H9 (cell line): ENCODE measurements around the gene C20orf96. TPM values are rescaled to one million over a fixed set of nuclear protein-coding genes. Genes with fewer than 3 reads are reported as not detected.

ENCODE experiments used
- DNase-seq: peaks from one replicate; pipeline ENCODE4 v3.0.0-alpha.2; 2017
- H2AFZ ChIP-seq: one replicate; pipeline ENCODE4 v1.6.1; 2013; ENCODE audit warnings: mild to moderate bottlenecking, low read length, control low read depth, moderate library complexity
- H2AK5ac ChIP-seq: 2 replicates; pipeline ENCODE4 v1.6.1; 2013; ENCODE audit warnings: low read length, control low read depth, mixed read lengths; ENCODE audit not compliant: insufficient read length
- H2BK120ac ChIP-seq: one replicate; pipeline ENCODE4 v1.6.1; 2013; ENCODE audit warnings: low read depth, mild to moderate bottlenecking, low read length, control low read depth, inconsistent platforms; ENCODE audit not compliant: poor library complexity, severe bottlenecking
- H2BK12ac ChIP-seq: 2 replicates; pipeline ENCODE4 v1.6.1; 2013; ENCODE audit warnings: low read length, control low read depth, mixed read lengths, low read depth; ENCODE audit not compliant: insufficient read length
- H2BK15ac ChIP-seq: 2 replicates; pipeline ENCODE4 v1.6.1; 2013; ENCODE audit warnings: low read depth, low read length, control low read depth
- H2BK20ac ChIP-seq: one replicate; pipeline ENCODE4 v1.6.1; 2013; ENCODE audit warnings: low read depth, mild to moderate bottlenecking, low read length, control low read depth, inconsistent platforms; ENCODE audit not compliant: poor library complexity, severe bottlenecking
- H2BK5ac ChIP-seq: 2 replicates; pipeline ENCODE4 v1.6.1; 2013; ENCODE audit warnings: low read length, control low read depth, mixed read lengths; ENCODE audit not compliant: insufficient read length
- H3K14ac ChIP-seq: 2 replicates; pipeline ENCODE4 v1.6.1; 2013; ENCODE audit warnings: low read length, control low read depth; ENCODE audit not compliant: insufficient read depth
- H3K18ac ChIP-seq: 2 replicates; pipeline ENCODE4 v1.6.1; 2013; ENCODE audit warnings: low read depth, mild to moderate bottlenecking, mixed read lengths, low read length, control low read depth; ENCODE audit not compliant: insufficient read length
- H3K23ac ChIP-seq: 2 replicates; pipeline ENCODE4 v1.6.1; 2013; ENCODE audit warnings: low read length, control low read depth, mixed read lengths, low read depth; ENCODE audit not compliant: insufficient read length
- H3K23me2 ChIP-seq: 2 replicates; pipeline ENCODE4 v1.6.1; 2013; ENCODE audit warnings: low read depth, mild to moderate bottlenecking, mixed read lengths, low read length, control low read depth; ENCODE audit not compliant: insufficient read length, poor library complexity, severe bottlenecking
- H3K27ac ChIP-seq: 2 replicates; pipeline ENCODE4 v1.5.1; 2013; ENCODE audit warnings: low read length, control low read depth, mixed read lengths, low read depth; ENCODE audit not compliant: insufficient read length
- H3K27me3 ChIP-seq: 2 replicates; pipeline ENCODE4 v1.6.1; 2013; ENCODE audit warnings: low read length, control low read depth, inconsistent platforms; ENCODE audit not compliant: insufficient read depth
- H3K4ac ChIP-seq: 2 replicates; pipeline ENCODE4 v1.6.1; 2013; ENCODE audit warnings: low read depth, mild to moderate bottlenecking, control low read depth, inconsistent platforms, low read length, moderate library complexity
- H3K4me1 ChIP-seq: 2 replicates; pipeline ENCODE4 v1.6.1; 2013; ENCODE audit warnings: low read length, control low read depth, inconsistent platforms; ENCODE audit not compliant: insufficient read depth
- H3K4me2 ChIP-seq: 2 replicates; pipeline ENCODE4 v1.6.1; 2013; ENCODE audit warnings: low read length, control low read depth, mixed read lengths; ENCODE audit not compliant: insufficient read length, insufficient read depth
- H3K56ac ChIP-seq: 2 replicates; pipeline ENCODE4 v1.6.1; 2013; ENCODE audit warnings: low read depth, mild to moderate bottlenecking, mixed read lengths, low read length, control low read depth; ENCODE audit not compliant: insufficient read length
- H3K79me1 ChIP-seq: 2 replicates; pipeline ENCODE4 v1.6.1; 2013; ENCODE audit warnings: low read depth, mild to moderate bottlenecking, moderate library complexity, low read length, control low read depth, inconsistent platforms; ENCODE audit not compliant: insufficient read depth, poor library complexity, severe bottlenecking
- H3K79me2 ChIP-seq: 2 replicates; pipeline ENCODE4 v1.6.1; 2013; ENCODE audit warnings: low read length, control low read depth, inconsistent platforms; ENCODE audit not compliant: insufficient read depth
- H3K9ac ChIP-seq: 2 replicates; pipeline ENCODE4 v1.6.1; 2013; ENCODE audit warnings: low read length, control low read depth, mixed read lengths; ENCODE audit not compliant: insufficient read length; ENCODE audit errors: extremely low read depth
- H3K9me3 ChIP-seq: one replicate; pipeline ENCODE4 v1.6.1; 2013; ENCODE audit warnings: low read depth, low read length, inconsistent platforms; ENCODE audit not compliant: control insufficient read depth
- H3T11ph ChIP-seq: one replicate; pipeline ENCODE4 v1.6.1; 2013; ENCODE audit warnings: mild to moderate bottlenecking, low read length, control low read depth, inconsistent platforms
- H4K20me1 ChIP-seq: one replicate; pipeline ENCODE4 v1.6.1; 2013; ENCODE audit not compliant: control insufficient read depth, insufficient read length, insufficient read depth
- H4K5ac ChIP-seq: 2 replicates; pipeline ENCODE4 v1.6.1; 2013; ENCODE audit warnings: low read depth, mild to moderate bottlenecking, mixed read lengths, low read length, control low read depth; ENCODE audit not compliant: insufficient read length
- H4K8ac ChIP-seq: replicated peaks from 2 replicates; pipeline ENCODE4 v1.6.1; 2013; ENCODE audit warnings: low read length, control low read depth, mixed read lengths, low read depth; ENCODE audit not compliant: insufficient read length
- H4K91ac ChIP-seq: 2 replicates; pipeline ENCODE4 v1.6.1; 2013; ENCODE audit warnings: low read depth, mild to moderate bottlenecking, moderate library complexity, mixed read lengths, low read length, control low read depth; ENCODE audit not compliant: insufficient read length
- H3K27ac Mint-ChIP-seq, 3 experiments: 2 replicates in 2 of 3; 3 replicates in 1 of 3; pipeline ENCODE4 v1.8.0; 2020 to 2021; ENCODE audit warnings: mixed read lengths in 3 of 3, mild to moderate bottlenecking in 1 of 3, moderate library complexity in 1 of 3
- H3K27me3 Mint-ChIP-seq: 2 replicates; pipeline ENCODE4 v1.8.0; 2021; ENCODE audit warnings: low read depth, mild to moderate bottlenecking, moderate library complexity, mixed read lengths
- H3K36me3 Mint-ChIP-seq, 3 experiments: 2 replicates in 2 of 3; 3 replicates in 1 of 3; pipeline ENCODE4 v1.8.0; 2020 to 2021; ENCODE audit warnings: low read depth in 3 of 3, mixed read lengths in 3 of 3; ENCODE audit not compliant: insufficient read depth in 1 of 3
- H3K4me1 Mint-ChIP-seq, 2 experiments: 2 replicates each; pipeline ENCODE4 v1.8.0; 2020; ENCODE audit warnings: mixed read lengths in 2 of 2
- H3K4me3 Mint-ChIP-seq, 2 experiments: 2 replicates in 1 of 2; 3 replicates in 1 of 2; pipeline ENCODE4 v1.8.0; 2020 to 2021; ENCODE audit warnings: mild to moderate bottlenecking in 2 of 2, mixed read lengths in 2 of 2, moderate library complexity in 1 of 2
- H3K9me3 Mint-ChIP-seq, 2 experiments: 2 replicates in 1 of 2; 3 replicates in 1 of 2; pipeline ENCODE4 v1.8.0; 2020; ENCODE audit warnings: mild to moderate bottlenecking in 2 of 2, mixed read lengths in 2 of 2, moderate library complexity in 1 of 2
- CTCF ChIP-seq: fragments of 200-600 bp; sonication (generic); conservative IDR thresholded peaks from 3 replicates; pipeline ENCODE4 v1.8.0; 2021; ENCODE audit warnings: antibody characterized with exemption, mild to moderate bottlenecking
- WGBS: extraction: QIAGEN DNeasy Blood & Tissue Kit; methylation state at CpG from one replicate; pipeline ENCODE4 v1.1.7; 2013; ENCODE audit warnings: missing lambda C conversion rate, low lambda C conversion rate, mixed read lengths; ENCODE audit not compliant: insufficient read length; ENCODE audit errors: extremely low coverage; 5-methylcytosine and 5-hydroxymethylcytosine counted together
- total RNA-seq: library from RNA; stranded (reverse); gene quantifications from 2 replicates; pipeline ENCODE4 v1.2.1, GENCODE V29; 2021

Gene C20orf96
- total RNA-seq, 1 experiment from 2014 or later: 14.5 TPM

DNA sequence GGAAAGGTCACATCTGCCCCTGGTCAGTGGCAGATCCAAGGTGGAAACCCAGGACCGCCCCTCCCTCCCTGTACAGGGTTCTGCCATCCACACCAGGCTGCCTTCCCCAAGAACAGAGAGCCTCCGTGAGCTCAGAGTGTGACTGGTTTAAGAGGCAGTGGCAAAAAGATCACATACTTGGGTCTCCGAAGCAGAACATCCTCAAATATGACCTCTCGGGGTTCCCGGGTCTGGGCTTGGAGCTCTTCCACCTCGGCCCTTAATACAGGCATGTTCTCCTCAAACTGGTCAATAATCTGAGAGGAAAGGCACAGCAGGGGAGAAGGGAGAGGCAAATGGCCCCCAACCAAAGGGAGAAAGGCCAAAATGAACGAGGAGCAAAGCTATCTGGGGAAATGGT is 14.8 kb downstream of the C20orf96 start:
- no peaks in the 10 kb centered on the region for H3K79me2 ChIP-seq
- no peak overlapping the region for H3K4me2 ChIP-seq
- H2AK5ac ChIP-seq: no peak overlapping the region
- H3K56ac ChIP-seq: no peak overlapping the region
- H3K9ac ChIP-seq: no peak overlapping the region
- Mint-ChIP-seq H3K27me3 (no peaks in the 10 kb centered on the region; the same call in 1 of the 2 replicates), H3K36me3 (peaks cover 33 to 52% (median 38%) of the 10 kb centered on the region in 3 experiments), H3K27ac (no peak overlapping the region), H3K4me3 (no peak overlapping the region), H3K9me3 (peaks cover 2 to 6% of the 10 kb centered on the region in 2 experiments; a peak in 3 of 5 replicates), H3K4me1 (peaks cover 5 to 7% of the 10 kb centered on the region in 2 experiments)
- no peak overlapping the region for H2BK5ac ChIP-seq
- no peak overlapping the region for H3T11ph ChIP-seq
- no peak overlapping the region for H3K27ac ChIP-seq
- H2BK120ac ChIP-seq: no peak overlapping the region
- no peak overlapping the region for H3K18ac ChIP-seq
- H3K4ac ChIP-seq: no peak overlapping the region
- H2AFZ ChIP-seq: no peak overlapping the region
- H3K14ac ChIP-seq: no peak overlapping the region
- H2BK15ac ChIP-seq: no peak overlapping the region
- no peak overlapping the region for H4K5ac ChIP-seq
- WGBS: no CpG with 5 or more reads among the region's 7 CpGs
- no peaks in the 10 kb centered on the region for H4K20me1 ChIP-seq
- TF ChIP-seq CTCF: no peak
- H2BK20ac ChIP-seq: no peak overlapping the region
- H2BK12ac ChIP-seq: no peak overlapping the region
- no peaks in the 10 kb centered on the region for H3K79me1 ChIP-seq
- H3K4me1 ChIP-seq: 0 out of 2 replicates have a peak, but pooled peaks cover 4% of the 10 kb centered on the region
- no peak overlapping the region for H3K23ac ChIP-seq
- DNase-seq: no peak
- H3K23me2 ChIP-seq: no peaks in the 10 kb centered on the region
- no peak overlapping the region for H4K91ac ChIP-seq
- no peaks in the 10 kb centered on the region for H3K9me3 ChIP-seq
- H4K8ac ChIP-seq: no peak overlapping the region
- H3K27me3 ChIP-seq: no peaks in the 10 kb centered on the region
